Inflammatory macrophage treated with lipopolysaccharide for 4 hours (primary cell): ENCODE results near the gene TIGAR.

Experiments
- DNase-seq: peaks from one replicate; pipeline ENCODE4 v3.0.0-alpha.2; 2020

The TIGAR gene

DNA sequence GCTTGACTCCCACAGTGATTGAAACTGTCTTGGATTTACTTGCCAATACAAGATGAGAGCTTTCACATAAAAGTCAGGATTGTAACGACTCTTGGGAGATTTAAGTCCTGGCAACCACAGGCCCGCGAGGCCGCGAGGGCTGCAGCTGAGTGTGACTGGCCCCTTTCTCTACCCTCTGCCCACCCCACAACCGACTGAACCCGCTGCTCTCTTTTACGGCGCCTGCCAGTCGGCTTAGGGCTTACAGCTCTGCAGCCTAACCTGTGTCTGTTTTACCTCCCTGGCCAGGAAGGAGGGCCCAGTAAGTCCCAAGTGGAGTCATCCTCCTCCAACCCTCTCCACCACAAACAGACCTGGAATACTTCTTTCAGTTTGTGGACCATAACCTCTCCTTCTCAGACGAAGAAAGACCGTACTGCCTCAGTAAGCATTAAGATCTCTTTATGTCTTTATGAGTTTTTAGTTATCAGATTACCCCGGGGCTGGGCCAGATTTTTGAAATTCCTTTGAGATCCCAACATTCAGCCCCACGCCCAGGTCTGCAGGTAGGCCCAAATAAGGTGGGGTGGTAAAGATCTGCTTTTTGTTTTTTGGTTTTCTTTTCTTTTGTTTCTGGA is 12.6 kb upstream of the TIGAR start:
- DNase-seq, result no peak

DNA sequence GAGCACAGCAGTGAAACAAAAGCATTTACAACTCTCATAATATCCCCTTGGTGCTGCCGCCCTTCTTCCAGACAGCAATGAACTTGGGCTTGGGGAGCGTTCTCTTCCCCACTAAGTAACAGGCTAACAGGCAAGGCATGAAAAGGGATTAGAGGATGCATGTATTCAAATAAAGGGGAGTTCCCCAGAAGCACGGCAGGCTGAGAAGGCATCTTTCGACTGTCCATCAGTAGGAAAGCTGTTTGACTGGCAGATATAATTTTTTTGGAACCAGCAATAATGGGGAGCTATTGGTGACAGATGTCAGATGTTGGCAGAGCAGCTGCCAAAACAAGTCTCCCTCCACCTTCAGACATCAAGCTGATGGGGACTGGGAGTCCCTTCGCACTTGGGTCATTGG is 9.2 kb upstream of the TIGAR start:
- DNase-seq, result no peak

DNA sequence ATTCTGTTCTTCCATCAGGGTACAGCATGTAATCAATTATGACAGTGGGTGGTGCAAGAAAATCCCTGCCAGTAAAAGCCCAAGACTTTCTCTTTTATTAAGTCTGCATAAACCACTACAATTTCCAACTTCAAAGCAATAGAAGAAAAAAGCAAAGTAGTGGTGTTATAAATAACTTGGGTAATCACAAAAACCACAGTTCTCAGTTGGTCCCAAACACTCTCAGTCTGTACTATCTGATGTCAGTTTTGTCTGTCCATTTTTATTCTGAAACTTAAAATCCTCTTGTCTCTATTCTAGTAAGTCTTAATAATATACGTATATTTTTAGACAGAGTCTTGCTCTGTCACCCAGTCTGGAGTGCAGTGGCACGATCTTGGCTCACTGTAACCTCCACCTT is 8.8 kb upstream of the TIGAR start:
- no peak for DNase-seq

DNA sequence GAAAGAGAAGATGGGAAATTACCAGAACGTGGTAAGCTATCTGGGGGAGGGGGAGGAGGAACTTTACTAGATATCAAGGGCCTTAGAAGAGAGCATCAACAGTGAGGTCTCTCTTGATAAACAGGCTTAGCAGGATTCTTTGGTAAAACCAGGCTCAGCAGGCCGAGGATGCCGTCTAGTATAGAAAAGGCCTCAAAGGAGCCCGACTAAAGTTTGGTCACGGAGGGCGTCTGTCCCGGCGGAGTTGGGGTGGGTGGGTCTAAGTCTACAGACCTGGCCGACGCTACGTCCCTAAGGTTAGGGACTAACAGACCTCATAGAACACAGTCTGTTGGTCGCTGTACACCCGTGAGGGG is 538 bp upstream of the TIGAR start:
- no peak for DNase-seq

DNA sequence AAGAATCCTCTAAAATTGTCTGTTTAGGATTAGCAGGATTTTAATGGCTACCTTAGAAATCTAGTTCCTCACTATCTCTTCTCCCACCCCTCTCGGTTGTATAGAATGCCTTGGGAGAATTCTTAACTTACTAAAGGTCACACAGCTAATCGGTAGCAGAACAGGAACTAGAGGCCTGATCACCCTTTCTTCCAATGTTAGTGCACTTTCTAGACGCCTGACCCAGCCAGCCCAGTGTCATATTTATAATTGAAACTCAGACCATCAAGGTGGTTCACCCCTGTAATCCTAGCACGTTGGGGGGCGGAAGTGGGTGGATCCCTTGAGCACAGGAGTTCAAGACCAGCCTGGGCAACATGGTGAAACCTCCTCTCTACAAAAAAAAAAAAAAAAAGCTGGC is 1.7 kb downstream of the TIGAR start:
- peak; percentile 48 for DNase-seq

DNA sequence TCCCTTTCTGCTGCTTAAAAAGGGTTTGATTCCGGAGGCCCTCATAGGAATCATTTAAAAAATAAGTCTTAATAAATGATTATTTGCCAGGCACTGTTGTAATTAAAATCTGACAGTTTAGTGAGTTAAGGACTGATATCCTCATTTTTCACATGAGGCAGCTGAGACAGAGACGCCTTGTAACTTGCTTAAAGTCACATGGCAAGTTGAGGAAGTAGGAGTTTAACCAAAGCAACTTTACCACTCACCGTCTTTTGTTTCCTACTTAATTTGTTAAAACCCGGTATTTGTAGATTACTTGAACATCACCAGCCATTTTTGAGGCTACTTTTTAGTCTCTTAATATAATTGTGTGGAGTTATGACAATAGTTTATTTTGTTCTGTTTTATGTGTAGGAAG is 2.4 kb downstream of the TIGAR start:
- DNase-seq, result peak; percentile 73

DNA sequence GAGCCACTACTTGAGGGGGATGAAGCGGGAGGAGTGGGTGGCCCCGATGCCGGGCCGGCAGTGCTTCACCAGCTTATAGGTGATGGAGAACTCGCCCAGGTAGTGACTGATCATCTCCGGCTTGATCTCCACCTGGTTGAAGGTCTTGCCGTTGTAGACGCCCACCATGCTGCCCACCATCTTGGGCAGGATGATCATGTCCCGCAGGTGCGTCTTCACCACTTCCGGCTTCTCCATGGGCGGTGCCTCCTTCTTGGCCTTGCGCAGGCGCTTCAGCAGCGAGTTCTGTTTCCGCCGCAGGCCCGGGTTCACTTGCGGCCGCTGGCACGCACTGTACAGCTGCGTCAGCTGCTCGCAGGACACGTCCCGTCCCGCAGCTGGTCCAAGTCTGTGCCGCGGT is 3.4 kb downstream of the TIGAR start:
- no peak for DNase-seq

DNA sequence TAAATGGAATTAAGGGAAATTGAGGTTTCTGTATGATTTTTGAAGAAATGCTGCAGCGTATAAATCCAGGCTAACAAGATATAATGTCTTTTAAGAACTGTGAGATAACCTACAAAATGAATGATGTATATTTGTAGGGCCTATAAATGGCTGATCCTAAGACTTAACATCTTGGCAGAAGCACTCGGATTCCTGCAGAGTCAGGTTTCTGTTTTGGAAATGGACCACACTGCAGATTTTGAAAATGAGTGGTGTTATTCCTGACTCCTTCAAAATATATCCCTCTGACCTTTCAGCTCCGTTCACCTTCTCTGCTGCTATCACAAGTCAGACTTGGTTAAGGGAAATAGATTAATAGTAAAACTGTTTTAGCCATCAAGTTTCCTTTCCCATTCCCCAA is 5.0 kb downstream of the TIGAR start:
- DNase-seq, result no peak

DNA sequence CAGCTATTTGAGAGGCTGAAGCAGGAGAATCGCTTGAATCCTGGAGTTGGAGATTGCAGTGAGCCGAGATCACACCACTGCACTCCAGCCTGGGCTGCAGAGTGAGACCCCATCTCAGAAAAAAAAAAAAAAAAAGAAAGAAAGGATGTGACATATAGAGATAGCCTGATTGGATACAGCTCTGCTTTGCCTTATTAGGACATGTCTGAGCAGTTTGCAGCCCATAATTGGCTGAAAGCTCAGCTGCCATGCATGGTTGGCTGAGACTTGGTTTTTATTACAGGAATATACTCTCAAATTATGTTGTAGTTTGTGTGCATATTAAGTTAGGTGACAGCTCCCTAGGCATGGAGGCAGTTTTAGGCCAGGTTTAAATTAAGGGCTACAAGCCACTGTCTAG is 6.3 kb downstream of the TIGAR start:
- DNase-seq, result no peak

DNA sequence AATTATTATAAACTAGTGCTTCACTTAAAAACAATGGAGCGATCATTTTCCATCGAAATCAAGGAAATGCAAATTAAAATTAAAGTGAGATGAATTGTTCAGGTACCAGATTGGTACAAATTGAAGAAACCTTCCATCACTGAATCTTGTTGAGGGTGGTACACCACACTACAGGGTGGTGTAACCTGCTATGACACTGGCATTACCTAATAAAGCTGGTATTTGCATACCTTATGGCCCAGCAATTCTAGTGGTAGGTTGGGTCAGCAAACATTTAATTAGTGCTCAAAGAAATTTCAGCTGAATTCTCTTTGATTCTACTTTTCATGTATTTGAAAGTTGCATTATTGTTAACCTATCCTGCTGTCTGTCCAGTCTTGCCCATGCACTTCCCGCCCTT is 9.2 kb downstream of the TIGAR start:
- no peak for DNase-seq

DNA sequence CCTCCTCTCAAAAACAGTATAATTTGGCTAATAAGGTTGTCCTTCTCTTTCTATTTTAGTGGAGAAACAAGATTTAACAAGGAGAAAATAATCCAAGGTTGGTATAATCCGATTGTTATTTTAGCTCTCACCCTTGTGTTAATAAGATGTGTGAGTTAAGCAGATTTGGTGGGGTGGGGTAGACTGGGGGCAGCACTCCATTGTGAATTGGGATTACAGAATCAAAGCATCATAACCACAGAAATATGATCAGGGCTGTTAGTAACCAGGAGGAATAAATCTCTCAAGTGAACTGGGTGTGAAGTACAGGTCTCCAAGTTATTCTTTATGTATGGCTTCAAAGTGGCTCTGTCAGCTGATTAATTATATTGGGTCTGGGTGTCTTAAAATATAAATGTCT is 10.2 kb downstream of the TIGAR start:
- DNase-seq, result no peak

DNA sequence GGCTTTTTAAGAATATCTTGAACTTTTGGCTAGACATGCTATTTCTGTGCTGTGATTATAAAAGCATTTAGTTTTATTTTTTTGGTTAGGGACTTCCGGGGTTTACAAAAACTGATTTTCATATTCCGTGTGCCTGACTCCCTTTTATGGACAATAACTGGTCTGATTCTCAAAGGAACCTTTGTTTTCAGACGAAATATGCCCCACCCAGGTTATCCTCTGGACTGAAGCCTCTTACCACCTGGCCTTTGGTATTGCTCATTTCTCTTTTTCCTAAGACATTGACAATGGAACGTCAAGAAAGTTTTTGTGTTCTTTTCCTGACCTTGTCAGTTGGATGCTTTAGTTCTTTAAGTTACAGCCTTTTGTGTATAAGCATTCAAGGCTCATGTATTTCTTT is 10.8 kb downstream of the TIGAR start:
- no peak for DNase-seq

DNA sequence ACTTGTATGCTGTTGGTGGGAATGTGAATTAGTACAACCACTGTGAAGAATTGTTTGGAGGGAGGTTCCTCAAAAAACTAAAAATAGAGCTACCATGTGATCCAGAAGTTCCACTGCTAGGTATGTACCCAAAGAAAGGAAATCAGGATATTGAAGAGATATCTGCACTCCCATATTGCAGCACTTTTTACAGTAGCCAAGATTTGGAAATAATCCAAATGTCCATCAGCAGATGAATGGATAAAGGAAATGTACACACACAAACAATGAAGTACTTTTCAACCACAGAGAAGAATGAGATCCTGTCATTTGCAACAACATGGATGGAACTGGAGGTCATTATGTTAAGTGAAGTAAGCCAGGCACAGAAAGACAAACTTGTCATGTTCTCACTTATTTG is 25.9 kb downstream of the TIGAR start:
- no peak for DNase-seq

DNA sequence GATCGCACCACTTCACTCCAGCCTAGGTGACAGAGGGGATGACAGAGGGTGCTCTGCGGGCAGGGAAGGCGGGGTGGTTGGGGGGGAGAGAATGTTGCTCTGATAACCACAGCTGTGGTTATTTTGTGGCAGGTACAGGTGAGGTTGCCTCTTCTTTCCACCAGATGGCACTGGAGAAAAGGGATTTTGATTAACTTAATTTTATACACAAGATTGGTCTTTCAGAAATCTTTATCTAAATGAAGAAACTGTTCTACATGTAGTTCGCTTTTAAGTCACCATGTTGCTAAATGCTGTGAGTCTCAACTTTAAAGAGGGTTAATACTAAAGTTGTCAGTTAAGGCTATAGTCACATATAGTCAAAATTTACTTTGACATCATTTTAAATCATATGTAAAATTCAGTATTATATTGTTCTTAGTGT is 32.8 kb downstream of the TIGAR start:
- DNase-seq, result no peak

DNA sequence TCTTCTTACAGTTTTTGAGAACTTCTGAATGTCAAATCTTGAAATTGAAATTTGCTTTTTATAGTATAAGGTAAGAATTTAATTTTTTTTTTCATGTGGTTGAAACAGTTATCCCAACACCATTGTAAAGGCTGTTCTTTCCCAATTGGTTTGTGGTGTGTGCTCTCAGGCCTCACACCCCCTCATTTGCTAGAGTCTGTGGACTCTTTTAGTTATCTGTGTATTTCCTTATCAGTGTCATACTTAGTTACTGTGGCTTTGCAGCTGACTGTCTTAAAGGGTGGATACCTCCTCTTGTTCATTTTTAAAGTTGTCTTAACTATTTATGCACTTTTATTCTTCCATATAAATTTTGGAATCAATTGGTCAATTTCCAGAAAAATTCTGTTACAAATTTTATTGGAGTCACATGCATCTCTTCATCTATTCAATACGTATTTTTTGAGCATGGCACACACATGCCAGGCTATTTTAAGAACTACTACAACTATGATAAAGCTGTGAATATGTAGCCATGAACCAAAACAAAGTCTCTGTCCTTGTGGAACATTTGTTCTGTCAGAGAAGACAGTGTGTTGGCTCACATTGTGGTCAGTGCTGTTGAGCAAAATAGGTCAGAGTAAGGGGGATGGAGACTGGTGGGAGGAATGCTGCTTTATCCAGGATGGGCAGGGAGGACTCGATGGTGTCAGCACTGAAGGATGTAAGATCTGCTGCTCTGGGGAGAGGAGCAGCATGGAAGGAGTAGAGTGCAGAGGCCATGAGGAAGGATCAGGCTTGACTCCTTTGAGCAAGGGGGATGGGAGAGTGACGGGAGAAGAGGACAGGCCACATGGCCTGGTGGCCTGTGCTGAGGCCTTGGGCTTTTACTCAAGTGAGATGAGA is 34.4 kb downstream of the TIGAR start:
- DNase-seq, result no peak

DNA sequence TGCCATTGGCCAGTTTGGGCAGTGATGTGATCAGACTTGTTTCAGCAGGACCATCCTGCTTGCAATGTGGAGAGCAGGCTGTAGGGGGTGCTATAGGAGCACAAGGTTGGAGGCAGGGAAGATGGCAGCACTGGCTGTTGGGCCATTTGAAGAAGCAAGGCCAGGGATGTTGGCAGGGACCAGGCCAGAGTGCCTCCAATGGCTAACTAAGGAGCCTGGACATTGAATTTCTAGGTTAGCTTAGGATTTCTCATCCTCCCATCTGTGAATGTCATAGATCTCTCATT is 35.0 kb downstream of the TIGAR start:
- DNase-seq, result peak; percentile 16

DNA sequence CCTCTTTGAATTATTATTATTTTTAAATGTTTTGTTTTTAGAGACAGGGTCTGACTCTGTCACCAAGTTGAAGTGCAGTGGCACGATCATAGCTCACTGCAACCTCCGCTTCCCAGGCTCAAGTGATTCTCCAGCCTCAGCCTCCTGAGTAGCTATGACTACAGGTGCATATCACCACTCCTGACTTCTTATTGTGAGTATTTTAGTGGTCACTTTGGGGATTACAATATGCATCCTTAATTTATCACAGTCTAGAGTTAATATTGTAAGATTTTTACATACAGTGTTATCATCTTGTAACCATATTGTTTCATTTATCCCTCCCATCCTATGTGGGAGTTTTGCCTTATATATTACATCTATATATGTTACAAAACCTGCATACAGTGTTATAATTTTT is 45.1 kb downstream of the TIGAR start:
- no peak for DNase-seq

DNA sequence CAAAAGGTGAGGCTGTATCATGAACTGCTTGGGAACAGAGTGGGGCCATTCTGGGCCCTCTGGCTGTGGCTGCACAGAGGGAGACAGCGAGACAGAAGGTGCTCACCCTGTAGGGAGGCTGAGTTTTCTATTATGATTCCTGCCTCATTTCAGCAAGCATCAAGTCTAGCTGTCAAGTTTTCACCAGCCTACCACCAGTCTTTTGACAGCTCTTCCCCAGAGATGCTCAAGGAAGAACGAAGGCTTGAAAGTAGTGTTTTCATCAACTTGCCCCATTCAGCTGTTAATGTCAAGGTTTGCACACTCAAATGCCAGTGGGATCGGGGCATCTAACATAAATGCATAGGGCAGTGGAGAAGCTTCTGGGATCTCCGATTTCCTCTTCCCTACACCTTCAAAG is 48.5 kb downstream of the TIGAR start:
- DNase-seq, result no peak

DNA sequence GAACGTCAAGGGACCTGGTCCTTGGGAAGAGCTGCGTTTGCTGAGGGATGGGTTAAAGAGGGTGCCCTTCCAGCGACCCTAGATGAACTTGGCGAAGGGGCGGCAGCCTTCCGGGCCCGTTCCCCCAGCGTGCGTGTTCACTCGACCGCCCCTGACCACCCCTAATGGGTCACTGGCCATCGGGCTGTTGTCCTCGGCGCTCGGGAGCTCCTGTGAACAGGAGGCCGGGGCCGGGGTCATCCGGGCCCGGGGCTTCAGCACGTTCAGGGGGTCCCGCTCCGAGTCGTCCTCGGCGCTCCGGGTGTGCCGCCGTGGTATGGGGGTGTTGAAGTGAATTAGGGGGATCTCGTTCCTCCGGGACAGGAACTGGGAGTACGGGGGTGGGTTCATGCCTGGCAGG is 49.3 kb downstream of the TIGAR start:
- DNase-seq, result no peak

DNA sequence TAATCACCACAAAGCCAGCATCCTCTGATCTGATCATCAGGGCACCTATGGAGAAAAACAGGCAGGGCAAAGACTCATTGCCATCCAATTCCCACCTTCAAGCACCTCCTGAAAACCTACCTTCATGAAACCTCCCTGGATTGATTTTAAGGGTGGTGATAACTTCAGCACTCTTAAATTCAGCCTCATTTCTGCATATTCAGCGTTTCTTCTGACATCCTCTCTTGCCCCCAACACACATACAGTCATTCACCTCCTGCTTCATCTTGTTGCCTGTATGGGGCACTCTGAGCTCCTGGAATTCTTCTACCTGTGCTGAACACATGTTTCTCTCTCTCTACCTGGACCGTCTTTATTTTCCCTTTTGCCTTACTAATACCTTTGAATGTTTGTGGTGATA is 51.6 kb downstream of the TIGAR start:
- DNase-seq, result no peak

DNA sequence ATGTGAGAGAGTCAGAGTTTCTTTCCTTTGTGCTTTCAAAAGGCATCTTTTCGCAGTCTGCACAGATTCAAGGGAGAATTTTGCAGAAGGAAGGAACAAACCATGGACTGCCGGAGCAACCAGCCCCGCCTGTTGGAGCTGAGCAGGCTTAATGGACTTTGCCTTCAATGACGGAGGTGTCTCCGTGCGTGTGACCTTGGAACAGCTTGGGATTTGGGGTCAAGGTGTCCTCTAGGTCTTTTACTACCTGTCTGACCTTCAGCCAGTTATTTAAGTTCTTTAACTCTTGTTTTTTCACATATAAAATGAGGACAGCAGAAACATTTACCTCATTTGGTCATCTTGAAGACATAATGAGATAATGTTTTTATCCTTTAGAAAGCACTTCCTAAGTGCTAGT is 54.4 kb downstream of the TIGAR start:
- DNase-seq, result no peak

DNA sequence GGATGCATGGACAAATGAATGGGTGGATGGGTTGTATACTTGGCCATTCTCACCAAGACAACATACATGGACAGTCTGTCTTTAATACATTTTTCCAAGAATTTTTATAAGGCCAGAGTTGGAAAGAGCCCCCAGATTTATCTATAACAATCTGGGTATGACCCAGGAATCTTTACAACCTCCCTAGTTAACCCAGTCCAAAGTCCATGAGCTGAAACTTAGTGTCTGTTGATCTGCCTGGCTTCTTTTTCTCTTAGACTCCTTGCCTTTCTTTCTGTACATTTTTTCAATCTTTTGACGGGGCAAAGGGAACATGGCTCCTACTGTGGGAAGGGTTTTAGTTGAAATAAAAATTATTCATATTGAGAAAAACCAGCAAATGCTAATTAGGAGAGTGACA is 57.8 kb downstream of the TIGAR start:
- DNase-seq, result no peak

DNA sequence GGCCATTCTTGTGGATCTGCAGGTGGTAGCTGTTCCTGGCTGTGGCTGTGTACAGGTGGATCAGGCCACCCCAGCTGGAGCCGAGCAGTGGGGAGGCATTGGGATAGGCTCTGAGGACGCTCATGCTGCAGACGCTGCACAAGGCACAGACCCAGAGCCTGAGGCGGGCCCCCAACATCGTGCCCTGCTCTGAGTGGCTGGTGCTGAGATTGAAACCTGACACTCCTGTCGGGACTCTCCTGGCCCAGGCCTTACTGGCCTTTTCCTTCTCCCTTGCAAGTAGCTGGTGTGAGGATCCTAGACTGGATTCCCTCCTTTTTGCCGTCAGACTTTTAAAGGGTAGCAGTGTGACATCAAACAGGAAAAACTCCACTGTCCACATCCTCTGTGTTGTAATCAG is 58.4 kb downstream of the TIGAR start, which contains the start of gene FGF23:
FGF23 (minus strand) TSS at position 308 of the 400 bp plus-strand sequence; CDS start at position 178, 130 bp downstream.
- no peak for DNase-seq

DNA sequence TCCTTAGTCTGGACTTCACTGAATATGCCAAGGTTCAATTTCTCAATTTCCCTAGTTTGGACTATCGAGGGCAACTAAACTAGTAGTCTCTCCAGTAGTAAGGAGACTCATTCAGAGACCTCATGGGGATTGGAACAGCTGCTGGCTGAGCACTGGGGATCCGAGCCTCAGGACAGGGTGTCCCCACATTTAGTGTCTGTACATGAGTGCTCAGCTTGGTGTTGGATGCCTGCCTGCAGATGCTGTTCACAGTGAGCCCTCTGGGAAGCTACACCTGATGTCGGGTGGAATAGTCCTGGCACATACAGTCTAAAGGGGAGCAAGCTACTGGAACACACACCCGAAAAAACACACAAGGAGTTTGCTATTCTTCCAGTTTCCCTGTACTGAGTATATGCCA is 59.3 kb downstream of the TIGAR start:
- no peak for DNase-seq

DNA sequence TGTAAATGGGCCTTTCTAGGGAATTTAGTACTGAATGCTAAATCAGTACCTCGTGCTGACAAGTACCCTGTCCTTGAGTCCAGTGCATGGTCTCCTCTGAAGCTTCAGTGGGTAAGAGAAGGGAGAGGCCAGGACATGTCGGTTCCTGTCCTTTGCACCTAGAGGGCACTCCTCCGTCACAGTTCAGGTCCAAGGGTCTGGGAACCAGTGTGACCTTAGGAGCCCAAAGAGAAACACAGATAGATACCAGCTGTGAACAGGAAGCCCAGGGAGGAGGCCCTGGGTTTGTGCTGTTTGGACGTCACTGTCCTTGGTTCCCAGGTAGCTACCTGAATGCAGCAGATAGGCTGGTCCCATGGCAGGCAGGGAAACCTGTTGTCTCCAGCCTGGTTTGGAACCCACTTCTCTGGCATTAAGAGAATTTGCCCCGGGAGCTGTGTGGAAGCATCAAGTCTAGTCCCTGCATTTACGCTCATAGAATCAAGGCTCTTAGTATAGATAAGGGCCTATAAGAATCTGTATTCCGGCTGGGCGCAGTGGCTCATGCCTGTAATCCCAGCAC is 62.4 kb downstream of the TIGAR start:
- no peak for DNase-seq
